Transverse colon (tissue), 4 donors: ENCODE results near the gene ESD. TPM values are rescaled to one million over a fixed set of nuclear protein-coding genes. Genes with fewer than 3 reads are reported as not detected.

Source experiments
- DNase-seq: peaks from one replicate; pipeline ENCODE4 v3.0.0-alpha.2; 2019
- H3K27ac ChIP-seq, 4 donors: fragments of 200-600 bp; sonication (generic); 2 replicates each; pipeline ENCODE4 v1.5.1; 2016 to 2018; ENCODE audit warnings: inconsistent platforms in 4 of 4
- H3K27me3 ChIP-seq: fragments of 200-600 bp; sonication (generic); 2 replicates; pipeline ENCODE4 v1.5.1; 2017; ENCODE audit warnings: inconsistent platforms
- H3K36me3 ChIP-seq, 4 donors: fragments of 200-600 bp; sonication (generic); 2 replicates each; pipeline ENCODE4 v1.5.1; 2017 to 2019; ENCODE audit warnings: inconsistent platforms in 4 of 4
- H3K4me1 ChIP-seq, 4 donors: fragments of 200-600 bp; sonication (generic); 2 replicates each; pipeline ENCODE4 v1.5.1; 2017 to 2020; ENCODE audit warnings: inconsistent platforms in 4 of 4
- H3K4me3 ChIP-seq, 4 donors: fragments of 200-600 bp; sonication (generic); 1 replicate in 1 of 4; 2 replicates in 3 of 4; pipeline versions ENCODE4 v1.5.1 to v1.6.1; 2017 to 2019; ENCODE audit warnings: inconsistent platforms in 4 of 4
- H3K9me3 ChIP-seq, 2 donors: fragments of 200-600 bp; sonication (generic); 2 replicates each; pipeline ENCODE4 v1.5.1; 2017 to 2019; ENCODE audit warnings: inconsistent platforms in 2 of 2
- EP300 ChIP-seq: sonication (generic); formaldehyde crosslinking; IDR thresholded peaks from one replicate; pipeline ENCODE4 v1.6.1; 2017; ENCODE audit warnings: antibody characterized with exemption, low read depth
- POLR2A ChIP-seq: fragments of 450-650 bp; IDR thresholded peaks from one replicate; pipeline ENCODE4 v1.6.1; 2016; ENCODE audit warnings: antibody characterized with exemption, mild to moderate bottlenecking, moderate library complexity
- POLR2AphosphoS5 ChIP-seq, 3 donors: sonication (generic); formaldehyde crosslinking; IDR thresholded peaks; one replicate each; pipeline ENCODE4 v1.6.1; 2016; ENCODE audit warnings: antibody characterized with exemption in 3 of 3
- WGBS, 2 donors: methylation state at CpG; one replicate each; pipeline ENCODE4 v1.1.5; 2018; ENCODE audit warnings: low coverage in 1 of 2; 5-methylcytosine and 5-hydroxymethylcytosine counted together
- in situ Hi-C, 4 donors: fragments of 200-750 bp; cut with MboI; loops; one replicate each; pipeline versions ENCODE4 v1.15.0 to v1.15.1; 2017; ENCODE audit warnings: low sequenced_read_pairs in 3 of 4, low pct_ligation_motif_present in 1 of 4, low pct_unique_long_range_greater_than_20kb in 1 of 4
- intact Hi-C: fragments of 100-400 bp; cut with DNase I; formaldehyde crosslinking; loops from one replicate; pipeline ENCODE4 v1.15.1; 2023; ENCODE audit warnings: low total_unique reads
- total RNA-seq, 4 donors: library from RNA; depleted of rRNA; stranded (reverse); fragments of >200 nt; gene quantifications; one replicate each; pipeline ENCODE4 v1.1.0, GENCODE V29; 2016
- TF ChIP-seq, protein P1 (sequence below), 5 experiments: fragments of 200-600 bp in 3 of 5; fragments of 450-650 bp in 2 of 5; sonication (generic) in 3 of 5; IDR thresholded peaks; 1 replicate in 2 of 5; 2 replicates in 3 of 5; pipeline ENCODE4 v1.5.1; 2016 to 2017; ENCODE audit warnings: antibody characterized with exemption in 5 of 5, inconsistent platforms in 3 of 5, mild to moderate bottlenecking in 2 of 5, moderate library complexity in 1 of 5

Gene ESD
- total RNA-seq, 4 donors from 2014 or later = 15.7 to 102 (median 60.6) TPM

DNA sequence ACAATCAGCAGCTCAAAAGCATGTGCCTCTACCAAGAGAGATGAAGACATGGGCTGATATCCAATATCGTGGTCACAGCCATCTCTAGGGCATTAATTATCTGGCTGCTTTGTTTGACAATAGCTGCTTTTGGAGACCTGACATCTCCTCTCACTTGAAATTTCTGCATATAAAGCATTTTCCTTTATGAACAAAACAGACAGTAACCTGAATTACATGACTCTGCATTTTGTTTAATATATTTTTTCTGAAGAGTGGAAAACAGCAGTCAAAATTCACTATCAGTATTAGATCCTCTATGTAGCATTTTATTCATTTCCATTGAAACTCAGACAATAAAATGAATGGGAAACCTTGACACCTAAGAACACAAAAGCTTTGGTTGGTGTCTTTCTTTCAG is 42.4 kb upstream of the ESD start:
- in situ Hi-C loops (loop anchor here (10.0 to 25.0 kb wide), 2 partner anchors 923 to 935 kb away; no protein-coding TSS in a partner anchor), intact Hi-C loops (loop anchor here (10.0 kb wide), 1 partner anchor 935 kb away; no protein-coding TSS in a partner anchor)
- WGBS, 2 donors = 58 to 68% methylated on average over 1 of the region's 1 CpG
- no peak for DNase-seq
- Histone ChIP-seq H3K9me3 (no peaks in the 10 kb centered on the region), H3K4me3 (no peak overlapping the region), H3K27ac (no peak overlapping the region), H3K4me1 (no peaks in the 10 kb centered on the region), H3K36me3 (no peaks in the 10 kb centered on the region), H3K27me3 (no peaks in the 10 kb centered on the region)
- no peak for TF ChIP-seq POLR2A
- TF ChIP-seq POLR2AphosphoS5 (IDR thresholded peaks at IDR 0.05) = no peak
- TF ChIP-seq, protein P1, sequence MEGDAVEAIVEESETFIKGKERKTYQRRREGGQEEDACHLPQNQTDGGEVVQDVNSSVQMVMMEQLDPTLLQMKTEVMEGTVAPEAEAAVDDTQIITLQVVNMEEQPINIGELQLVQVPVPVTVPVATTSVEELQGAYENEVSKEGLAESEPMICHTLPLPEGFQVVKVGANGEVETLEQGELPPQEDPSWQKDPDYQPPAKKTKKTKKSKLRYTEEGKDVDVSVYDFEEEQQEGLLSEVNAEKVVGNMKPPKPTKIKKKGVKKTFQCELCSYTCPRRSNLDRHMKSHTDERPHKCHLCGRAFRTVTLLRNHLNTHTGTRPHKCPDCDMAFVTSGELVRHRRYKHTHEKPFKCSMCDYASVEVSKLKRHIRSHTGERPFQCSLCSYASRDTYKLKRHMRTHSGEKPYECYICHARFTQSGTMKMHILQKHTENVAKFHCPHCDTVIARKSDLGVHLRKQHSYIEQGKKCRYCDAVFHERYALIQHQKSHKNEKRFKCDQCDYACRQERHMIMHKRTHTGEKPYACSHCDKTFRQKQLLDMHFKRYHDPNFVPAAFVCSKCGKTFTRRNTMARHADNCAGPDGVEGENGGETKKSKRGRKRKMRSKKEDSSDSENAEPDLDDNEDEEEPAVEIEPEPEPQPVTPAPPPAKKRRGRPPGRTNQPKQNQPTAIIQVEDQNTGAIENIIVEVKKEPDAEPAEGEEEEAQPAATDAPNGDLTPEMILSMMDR (IDR thresholded peaks at IDR 0.05) = no peak
- no peak for TF ChIP-seq EP300

DNA sequence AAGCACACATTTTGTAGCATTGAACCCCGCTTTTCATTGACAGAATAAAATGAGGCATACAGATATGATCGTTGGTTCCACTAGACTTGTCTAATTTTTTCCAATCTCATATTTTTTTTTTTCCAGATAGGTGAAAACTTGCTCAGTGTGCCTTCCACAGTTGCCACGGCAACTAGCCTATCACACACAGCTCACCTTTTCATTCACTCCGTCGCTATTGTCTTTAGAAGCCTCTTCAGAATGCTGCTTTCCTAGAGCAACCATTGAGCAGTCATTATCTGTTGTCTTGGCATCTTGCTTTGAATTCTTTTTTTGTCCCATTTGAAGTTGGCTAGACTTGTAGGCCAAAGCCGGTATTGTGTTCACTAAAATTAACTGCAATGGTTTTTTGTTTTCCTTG is 37.7 kb upstream of the ESD start:
- H3K9me3 ChIP-seq = no peaks in the 10 kb centered on the region
- in situ Hi-C loops = loop anchor here (10.0 to 25.0 kb wide), 2 partner anchors 928 to 940 kb away; no protein-coding TSS in a partner anchor
- H3K27me3 ChIP-seq = no peaks in the 10 kb centered on the region
- TF ChIP-seq, protein P1 (IDR thresholded peaks at IDR 0.05) = no peak
- no peak for TF ChIP-seq POLR2AphosphoS5 (IDR thresholded peaks at IDR 0.05)
- TF ChIP-seq POLR2A = no peak
- no peak for TF ChIP-seq EP300
- WGBS, 2 donors = 89 to 95% methylated on average over 6 of the region's 6 CpGs
- H3K36me3 ChIP-seq = no peaks in the 10 kb centered on the region
- DNase-seq = no peak
- H3K4me1 ChIP-seq = no peaks in the 10 kb centered on the region
- H3K27ac ChIP-seq = no peak overlapping the region
- intact Hi-C loops = loop anchor here (10.0 kb wide), 1 partner anchor 940 kb away; no protein-coding TSS in a partner anchor
- H3K4me3 ChIP-seq = no peak overlapping the region

DNA sequence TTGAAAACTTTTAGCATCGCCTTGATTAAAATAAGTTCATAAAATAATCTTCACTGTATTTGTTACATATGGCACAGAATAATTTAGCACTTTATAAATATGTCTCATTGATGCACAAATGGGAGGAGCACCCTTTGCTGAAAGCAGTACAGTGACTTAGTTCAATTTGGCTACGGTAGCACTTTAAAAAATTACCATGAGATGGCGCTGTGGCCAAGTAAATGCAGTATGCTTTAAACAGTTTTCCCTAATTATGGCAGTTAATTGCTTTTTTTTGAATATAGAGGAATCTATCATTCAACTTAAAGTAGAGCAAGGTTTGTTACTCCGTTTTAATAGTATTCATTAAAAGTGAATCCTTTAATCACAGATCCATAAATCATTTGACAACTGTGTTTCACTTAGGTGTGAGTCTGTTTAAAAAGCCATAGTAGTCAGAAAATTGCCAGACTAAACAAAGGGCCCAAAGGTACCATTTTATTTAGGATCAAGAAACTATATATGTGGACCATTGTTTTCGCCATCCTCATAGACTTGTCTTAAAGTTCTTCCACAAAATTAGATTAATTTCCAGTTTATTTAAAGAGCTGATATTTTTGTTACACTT is 34.7 kb upstream of the ESD start:
- in situ Hi-C loops (loop anchor here (10.0 to 25.0 kb wide), 2 partner anchors 931 to 943 kb away; no protein-coding TSS in a partner anchor), intact Hi-C loops (loop anchor here (10.0 kb wide), 1 partner anchor 943 kb away; no protein-coding TSS in a partner anchor)
- Histone ChIP-seq H3K36me3 (no peaks in the 10 kb centered on the region), H3K27ac (no peak overlapping the region), H3K27me3 (no peaks in the 10 kb centered on the region), H3K9me3 (no peaks in the 10 kb centered on the region), H3K4me1 (no peaks in the 10 kb centered on the region), H3K4me3 (no peak overlapping the region)
- TF ChIP-seq, protein P1 (IDR thresholded peaks at IDR 0.05) = peak; percentile 69 to 84 (median 74)
- TF ChIP-seq POLR2A = no peak
- 18 to 19% methylated on average over 5 of the region's 5 CpGs for WGBS, 2 donors
- DNase-seq = peak; percentile 20

DNA sequence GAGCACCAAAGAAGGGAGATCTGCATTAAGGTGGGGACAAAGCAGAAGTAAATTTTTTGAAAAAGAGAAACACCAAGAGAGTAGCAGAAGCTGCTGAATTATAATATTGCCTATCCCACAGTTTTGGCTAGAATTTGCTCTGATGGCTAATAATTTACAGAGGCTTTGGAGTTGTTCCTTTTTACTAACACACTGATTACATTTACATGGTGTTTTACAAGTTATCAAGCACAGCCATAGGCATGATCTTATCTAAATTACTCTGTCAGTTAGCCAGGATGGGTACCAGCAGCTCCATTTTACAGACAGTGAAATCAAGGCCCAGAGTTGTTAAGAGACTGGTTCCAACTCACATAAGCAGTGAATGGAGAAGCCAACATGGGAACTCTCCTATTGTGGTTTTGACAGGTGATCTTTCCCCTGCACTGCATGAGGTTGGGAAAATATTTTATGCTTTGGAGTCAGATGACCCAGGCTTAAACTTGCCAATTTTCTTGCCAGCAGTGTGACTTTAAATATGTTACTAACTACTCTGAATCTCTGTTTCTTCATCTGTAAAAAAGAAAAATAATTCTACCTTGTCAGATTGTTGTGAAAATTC is 33.5 kb upstream of the ESD start:
- Histone ChIP-seq H3K4me1 (no peaks in the 10 kb centered on the region), H3K9me3 (no peaks in the 10 kb centered on the region), H3K36me3 (no peaks in the 10 kb centered on the region), H3K4me3 (no peak overlapping the region), H3K27me3 (no peaks in the 10 kb centered on the region), H3K27ac (no peak overlapping the region)
- in situ Hi-C loops = loop anchor here (10.0 to 25.0 kb wide), 2 partner anchors 932 to 944 kb away; no protein-coding TSS in a partner anchor
- TF ChIP-seq, protein P1 (IDR thresholded peaks at IDR 0.05) = no peak
- intact Hi-C loops = loop anchor here (10.0 kb wide), 1 partner anchor 944 kb away; no protein-coding TSS in a partner anchor
- no peak for DNase-seq
